ENCODE measurements around the gene CSK. TPM values are rescaled to one million over a fixed set of nuclear protein-coding genes. Genes with fewer than 3 reads are reported as not detected.
"Not testable (repeated sequence)": the region's sequence is repeated elsewhere in the genome, so short reads cannot be mapped to it uniquely, and the experiment has no call there.

The CSK gene
- total and polyA plus RNA-seq, 2 of the 8 experiments (the other 6 are each of a cell fraction or from before 2014, with no cell fraction given) = 13.7 to 50.2 TPM

- WGBS, 2 experiments (ENCODE audit: extremely low coverage in 1 of 2, insufficient coverage in 1 of 2, insufficient read length in 1 of 2, insufficient replicate concordance in 2 of 2, low coverage in 1 of 2, low lambda C conversion rate in 2 of 2, missing lambda C conversion rate in 1 of 2) = 74% methylated on average over 5 of the region's 5 CpGs; no CpG with 5 or more reads in 1 of the 2 experiments
- not testable (repeated sequence) for H4K91ac ChIP-seq (replicated peaks; ENCODE audit: insufficient read length, low read length); DNase-seq (ENCODE audit: low read depth in 1 of 2, low spot score in 2 of 2); H2BK5ac ChIP-seq (ENCODE audit: low read depth, low read length); H3K14ac ChIP-seq (ENCODE audit: insufficient read length); H3K79me1 ChIP-seq (ENCODE audit: low read depth, low read length); H3K23me2 ChIP-seq (ENCODE audit: low read depth, low read length); H2AK5ac ChIP-seq (ENCODE audit: low read depth, low read length); H2BK120ac ChIP-seq (replicated peaks; ENCODE audit: low read depth, low read length); H3K56ac ChIP-seq (replicated peaks; ENCODE audit: insufficient read length, low read depth, low read length); H3K36me3 ChIP-seq (ENCODE audit: control insufficient read depth in 2 of 4, insufficient read depth in 4 of 4, low read length in 3 of 4); H2BK12ac ChIP-seq (ENCODE audit: low read depth, low read length); H3K9me3 ChIP-seq (ENCODE audit: insufficient read depth in 2 of 2, low read depth in 1 of 2, low read length in 1 of 2); H3K4me3 ChIP-seq (ENCODE audit: extremely low read depth in 1 of 4, insufficient read depth in 2 of 4, low read depth in 3 of 4, low read length in 4 of 4); H4K8ac ChIP-seq (ENCODE audit: extremely low read depth, insufficient read depth, low read length); H3K23ac ChIP-seq (ENCODE audit: insufficient read length); H3K18ac ChIP-seq (ENCODE audit: extremely low read depth, low read length); H3K79me2 ChIP-seq (ENCODE audit: control insufficient read depth in 1 of 2, insufficient read depth in 2 of 2, low read length in 2 of 2); H3K4me1 ChIP-seq (replicated peaks in 1 of 4; ENCODE audit: control insufficient read depth in 3 of 4, insufficient read depth in 4 of 4, low read length in 3 of 4); H3K27ac ChIP-seq (ENCODE audit: low read depth, low read length); H2BK20ac ChIP-seq (ENCODE audit: low read length); FAIRE-seq; H3K27me3 ChIP-seq (replicated peaks in 1 of 4; ENCODE audit: control insufficient read depth in 3 of 4, extremely low read depth in 1 of 4, insufficient read depth in 3 of 4, low read length in 3 of 4); H2AFZ ChIP-seq (ENCODE audit: low read length); H2BK15ac ChIP-seq (ENCODE audit: low read length); H4K20me1 ChIP-seq (replicated peaks in 1 of 2; ENCODE audit: control insufficient read depth in 1 of 2, insufficient read depth in 2 of 2, low read length in 2 of 2); H3K4ac ChIP-seq (replicated peaks; ENCODE audit: insufficient read length, low read depth, low read length); H3K4me2 ChIP-seq (ENCODE audit: insufficient read depth in 1 of 2, low read depth in 2 of 2, low read length in 2 of 2); H3K9ac ChIP-seq (replicated peaks in 1 of 4; ENCODE audit: extremely low read depth in 1 of 4, low read depth in 3 of 4, low read length in 3 of 4); H4K5ac ChIP-seq (ENCODE audit: insufficient read length, low read depth, low read length)
- CTCF ChIA-PET (ENCODE audit: partially characterized antibody) = interaction anchor here (1.3 to 2.2 kb wide), 2 partner anchors 31 to 102 kb away, joined by 3 to 9 read pairs; no protein-coding TSS in a partner anchor
- POLR2A ChIA-PET (ENCODE audit: partially characterized antibody) = interaction anchor here (0.7 kb wide), 1 partner anchor 22 kb away, joined by 4 read pairs; no protein-coding TSS in a partner anchor
Measured at GRCh38 chr15:74738239-74738638, 43.6 kb upstream of the CSK start.
